Hindlimb muscle (tissue), 1 donor: ENCODE results near the gene ABCG4. TPM values are rescaled to one million over a fixed set of nuclear protein-coding genes. Genes with fewer than 3 reads are reported as not detected.
A peak's percentile ranks its signal among the peaks of the same experiment; 100 is the strongest.
"Not testable (repeated sequence)": the region's sequence is repeated elsewhere in the genome, so short reads cannot be mapped to it uniquely, and the experiment has no call there.

Experiments used
- DNase-seq: peaks from one replicate; pipeline ENCODE4 v3.0.0-alpha.2; 2013
- polyA plus RNA-seq: library from polyadenylated mRNA; unstranded; fragments of 120-200 nt; gene quantifications from one replicate; pipeline ENCODE4 v1.2.1, GENCODE V29; 2013; ENCODE audit not compliant: insufficient read length

Gene ABCG4
- polyA plus RNA-seq, 1 donor, result 0.34 TPM

DNA sequence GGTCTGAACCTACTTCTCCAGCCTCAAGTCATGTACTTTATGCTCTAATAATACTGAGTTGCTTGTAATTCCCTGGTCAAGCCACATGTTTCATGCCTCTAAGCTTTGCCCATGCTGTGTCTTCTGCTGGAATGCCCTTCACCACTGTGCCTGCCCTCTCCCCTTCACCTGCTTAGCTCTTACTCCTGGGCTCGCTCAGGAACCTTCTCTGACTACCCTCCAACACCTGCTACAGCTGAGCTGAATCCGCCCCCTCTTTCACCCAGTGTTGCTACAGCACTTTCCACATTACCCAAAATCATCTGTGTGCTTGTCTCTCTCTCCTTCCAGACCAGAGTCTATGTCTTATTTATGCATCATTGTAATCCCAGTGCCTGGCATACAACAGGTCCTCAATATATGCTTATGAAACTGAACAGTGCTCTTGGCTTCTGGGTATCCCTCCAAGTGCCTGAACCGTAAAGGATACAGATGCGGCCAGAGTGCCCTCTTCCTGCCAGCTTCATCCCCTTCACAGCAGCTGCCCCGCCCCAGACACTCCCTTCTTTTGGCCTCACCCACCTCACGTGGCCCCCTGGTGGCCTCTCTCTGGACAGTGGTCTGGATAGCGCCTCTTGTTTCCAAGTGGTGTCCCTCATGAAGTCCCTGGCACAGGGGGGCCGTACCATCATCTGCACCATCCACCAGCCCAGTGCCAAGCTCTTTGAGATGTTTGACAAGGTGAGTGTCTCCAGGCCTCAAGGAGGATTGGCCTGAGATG, 7.1 kb downstream of the ABCG4 start:
- DNase-seq, result no peak

- no peak for DNase-seq
Observed at GRCh38 chr11:119156496-119156895, 7.6 kb downstream of the ABCG4 start.

DNA sequence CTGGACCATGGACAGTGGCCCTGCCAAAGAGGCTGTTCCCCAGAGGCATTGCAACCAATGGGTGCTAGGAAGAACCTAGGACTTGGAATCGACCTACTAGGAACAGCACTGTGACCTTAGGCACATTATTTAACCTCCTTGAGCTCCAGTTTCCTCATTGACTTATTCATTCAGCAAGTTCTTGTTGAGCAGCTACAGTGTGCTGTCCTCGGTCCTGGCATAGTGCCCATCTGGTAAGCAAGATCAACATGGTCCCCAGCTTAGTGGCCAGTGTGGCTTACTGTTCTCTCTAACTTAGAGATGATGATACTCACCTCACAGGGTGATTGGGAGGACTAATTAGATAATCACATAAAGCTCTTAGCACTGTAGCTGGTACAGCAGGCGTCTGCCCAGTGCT, 8.2 kb downstream of the ABCG4 start:
- DNase-seq, result no peak

- DNase-seq, result no peak
Observed at GRCh38 chr11:119158467-119158866, 9.6 kb downstream of the ABCG4 start.

DNA sequence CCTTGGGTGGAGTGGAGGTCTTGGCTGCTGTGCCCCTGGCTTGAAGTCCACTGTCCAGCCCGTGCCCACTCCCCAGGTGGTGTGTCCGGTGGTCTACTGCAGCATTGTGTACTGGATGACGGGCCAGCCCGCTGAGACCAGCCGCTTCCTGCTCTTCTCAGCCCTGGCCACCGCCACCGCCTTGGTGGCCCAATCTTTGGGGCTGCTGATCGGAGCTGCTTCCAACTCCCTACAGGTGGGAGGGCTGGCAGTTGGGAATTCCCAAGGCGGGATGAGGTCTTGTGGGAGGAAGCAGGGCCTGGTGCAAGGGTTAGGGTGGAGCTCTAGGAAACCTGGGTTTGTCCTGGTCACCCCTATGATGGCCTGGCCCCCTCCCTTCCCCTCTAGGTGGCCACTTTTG, 11.3 kb downstream of the ABCG4 start:
- no peak for DNase-seq

GRCh38 chr11:119161871-119162270, 13.0 kb downstream of the ABCG4 start:
- DNase-seq, result no peak

GRCh38 chr11:119166368-119167076, 17.7 kb downstream of the ABCG4 start:
- DNase-seq, result no peak

GRCh38 chr11:119167077-119167458, 18.2 kb downstream of the ABCG4 start:
- DNase-seq, result not testable (repeated sequence)

GRCh38 chr11:119167933-119168332, 19.1 kb downstream of the ABCG4 start:
- no peak for DNase-seq

DNA sequence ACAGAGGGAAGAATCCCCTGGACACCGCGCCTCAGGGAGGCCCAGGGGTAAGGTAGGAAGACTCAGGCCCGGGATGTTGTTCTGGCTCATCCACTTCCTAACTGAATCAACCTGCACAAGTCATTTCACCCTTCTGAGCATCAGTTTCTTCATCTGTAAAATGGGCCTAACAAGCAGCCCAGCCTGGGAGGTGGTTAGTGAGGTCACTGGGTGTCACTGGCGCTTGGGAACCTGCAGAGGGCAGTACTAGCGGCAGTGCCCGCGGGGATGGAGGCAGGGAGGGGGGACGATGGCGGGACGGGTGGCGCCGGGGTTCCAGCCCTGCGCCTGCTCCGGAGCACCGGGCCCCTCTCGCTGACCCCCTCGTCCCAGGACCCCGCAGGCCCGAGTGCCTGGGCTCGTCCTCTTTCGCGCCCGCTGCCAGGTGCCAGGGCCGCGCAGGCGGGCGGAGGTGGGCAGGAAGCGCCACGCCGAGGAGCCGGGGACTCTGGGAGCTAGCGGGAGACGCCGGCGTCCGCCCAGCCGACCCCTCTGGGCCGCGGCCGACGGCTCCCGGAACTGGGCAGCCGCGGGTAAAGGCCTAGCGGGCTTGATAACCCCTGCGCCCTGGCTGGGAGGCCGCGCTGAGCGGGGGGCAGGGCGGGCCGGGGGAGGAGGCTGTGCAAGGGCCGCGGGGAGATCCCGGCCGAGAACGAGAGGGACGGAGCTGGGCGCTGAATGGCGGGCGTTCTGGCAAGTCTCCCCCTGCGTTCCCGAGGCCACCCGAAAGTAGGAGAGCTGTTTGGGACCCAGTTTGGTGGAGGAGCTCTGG, 19.8 kb downstream of the ABCG4 start, which contains the start of gene NLRX1:
Gene NLRX1, plus strand, starts transcription at position 255 of the 811 bp plus-strand sequence. CDS start 2,679 bp downstream, outside the sequence.
- peak; percentile 82 for DNase-seq

DNA sequence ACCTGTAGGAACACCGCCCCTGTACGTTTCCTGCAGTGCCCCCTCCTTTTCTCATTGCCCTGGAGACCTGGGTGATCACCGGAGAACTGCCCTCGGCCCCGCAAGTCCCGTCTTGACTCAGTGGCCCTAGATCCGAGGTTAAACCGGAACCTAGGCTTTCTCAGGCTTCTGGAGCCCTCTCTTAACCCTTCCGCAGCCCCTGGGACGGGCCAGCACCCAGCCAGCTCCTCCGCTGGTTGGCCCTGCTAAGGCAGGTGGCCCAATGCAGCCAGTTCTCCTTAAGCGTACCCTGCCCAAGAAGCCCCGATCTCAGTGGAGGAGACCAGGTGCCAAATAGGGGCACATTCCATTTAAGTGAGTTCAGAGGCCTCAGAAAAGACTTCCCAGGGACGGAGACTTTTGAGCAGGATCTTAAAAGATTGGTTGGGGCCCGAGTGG, 20.4 kb downstream of the ABCG4 start:
- DNase-seq, result peak; percentile 40

DNA sequence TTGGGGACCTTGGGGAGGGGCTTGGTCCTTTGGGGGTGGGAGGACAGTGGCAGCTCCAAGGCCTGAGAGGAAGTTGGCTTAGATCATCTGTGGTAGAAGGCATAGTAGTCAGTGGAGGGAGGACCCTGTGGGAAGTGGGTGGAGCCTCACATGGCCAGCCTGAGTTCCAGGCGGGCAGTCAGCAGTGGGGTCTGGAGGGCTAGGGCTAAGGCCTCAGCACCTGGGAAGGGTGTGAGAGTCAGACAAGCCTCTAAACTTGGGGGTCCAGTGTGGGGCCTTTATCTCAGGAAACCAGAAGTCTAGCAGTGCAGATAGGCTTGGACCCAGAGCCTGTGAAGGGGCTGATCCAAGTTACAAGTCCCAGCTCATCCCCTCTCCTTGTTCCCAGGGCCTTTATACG, 23.7 kb downstream of the ABCG4 start:
- DNase-seq, result no peak

- no peak for DNase-seq
Observed at GRCh38 chr11:119173453-119173852, 24.6 kb downstream of the ABCG4 start.

- no peak for DNase-seq
Observed at GRCh38 chr11:119175493-119176077, 26.7 kb downstream of the ABCG4 start.

DNA sequence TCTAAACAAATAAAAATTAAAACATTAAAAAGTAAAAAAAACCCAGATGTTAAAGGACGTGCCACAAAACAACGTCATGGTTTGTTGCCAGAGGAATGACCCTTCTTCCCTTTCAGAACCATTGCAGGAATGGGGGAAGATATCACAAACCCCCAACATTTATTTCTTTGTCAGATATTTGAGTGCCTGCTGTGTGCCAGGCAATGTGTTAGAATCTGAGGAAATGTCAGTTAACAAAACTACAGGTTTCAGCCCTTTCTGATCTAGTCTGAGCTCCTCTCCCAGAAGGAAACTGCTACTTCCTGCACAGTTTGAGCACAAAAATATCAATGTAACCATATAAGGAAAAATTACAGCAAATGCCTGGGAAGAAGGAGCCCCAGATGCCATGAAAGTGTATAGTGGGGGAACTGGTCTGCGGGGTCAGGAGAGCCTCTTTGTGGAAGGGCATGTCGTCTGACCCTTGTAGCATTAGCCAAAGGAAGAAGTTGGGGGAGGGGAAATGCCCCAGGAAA, 29.4 kb downstream of the ABCG4 start:
- no peak for DNase-seq

DNA sequence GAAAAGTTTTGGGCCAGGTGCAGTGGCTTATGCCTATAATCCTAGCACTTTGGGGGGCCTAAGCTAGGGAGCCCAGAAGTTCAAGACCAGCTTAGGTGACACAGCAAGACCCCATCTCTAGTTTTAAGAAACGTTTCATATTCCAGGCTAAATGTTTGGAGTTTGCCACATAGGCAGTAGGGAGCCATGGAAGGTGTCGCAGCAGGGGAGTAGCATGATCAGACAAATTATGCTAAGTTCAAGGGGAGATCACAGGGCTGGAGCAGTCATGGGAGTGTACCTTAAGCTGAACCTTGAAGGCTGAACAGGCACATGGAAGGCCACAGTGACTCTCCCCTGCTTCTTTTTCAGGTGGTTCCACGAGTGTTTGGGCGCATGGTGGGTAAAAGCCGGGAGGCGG, 30.5 kb downstream of the ABCG4 start:
- no peak for DNase-seq

GRCh38 chr11:119179983-119180382, 31.1 kb downstream of the ABCG4 start:
- no peak for DNase-seq

- DNase-seq, result no peak
Observed at GRCh38 chr11:119180729-119181676, 32.2 kb downstream of the ABCG4 start.

- no peak for DNase-seq
Observed at GRCh38 chr11:119181677-119182412, 33.0 kb downstream of the ABCG4 start.

- not testable (repeated sequence) for DNase-seq
Observed at GRCh38 chr11:119184399-119184798, 35.5 kb downstream of the ABCG4 start.
